Measurements from ENCODE around the gene PALS1.

Gene PALS1

GRCh38 chr14:67241411-67242167, at the start of gene PALS1:
PALS1 (plus strand) TSS chr14:67241435; CDS start chr14:67279171, 37,736 bp downstream.
- no peak for DNase-seq (ENCODE audit: low read depth in 2 of 2)

GRCh38 chr14:67191768-67192290, 49.4 kb upstream of the PALS1 start:
- no peak for DNase-seq (ENCODE audit: low read depth in 2 of 2)

GRCh38 chr14:67192366-67192765, 48.9 kb upstream of the PALS1 start:
- DNase-seq (ENCODE audit: low read depth in 2 of 2) = no peak

- DNase-seq (ENCODE audit: low read depth in 2 of 2) = no peak
Measured at GRCh38 chr14:67195279-67195678, 46.0 kb upstream of the PALS1 start.

GRCh38 chr14:67199016-67199415, 42.2 kb upstream of the PALS1 start:
- no peak for DNase-seq (ENCODE audit: low read depth in 2 of 2)

- DNase-seq (ENCODE audit: low read depth in 2 of 2) = no peak
Measured at GRCh38 chr14:67207810-67208209, 33.4 kb upstream of the PALS1 start.

- DNase-seq (ENCODE audit: low read depth in 2 of 2) = no peak
Measured at GRCh38 chr14:67218126-67218525, 23.1 kb upstream of the PALS1 start.

- DNase-seq (ENCODE audit: low read depth in 2 of 2) = no peak
Measured at GRCh38 chr14:67221248-67221981, 19.8 kb upstream of the PALS1 start.

GRCh38 chr14:67221982-67222328, 19.3 kb upstream of the PALS1 start:
- DNase-seq (ENCODE audit: low read depth in 2 of 2) = no peak

GRCh38 chr14:67225523-67225922, 15.7 kb upstream of the PALS1 start:
- no peak for DNase-seq (ENCODE audit: low read depth in 2 of 2)

- DNase-seq (ENCODE audit: low read depth in 2 of 2) = no peak
Measured at GRCh38 chr14:67228325-67228984, 12.8 kb upstream of the PALS1 start.

GRCh38 chr14:67232066-67232465, 9.2 kb upstream of the PALS1 start:
- no peak for DNase-seq (ENCODE audit: low read depth in 2 of 2)

- DNase-seq (ENCODE audit: low read depth in 2 of 2) = no peak
Measured at GRCh38 chr14:67232621-67233020, 8.6 kb upstream of the PALS1 start.

GRCh38 chr14:67237591-67237990, 3.6 kb upstream of the PALS1 start:
- DNase-seq (ENCODE audit: low read depth in 2 of 2) = no peak

GRCh38 chr14:67239582-67239981, 1.7 kb upstream of the PALS1 start:
- no peak for DNase-seq (ENCODE audit: low read depth in 2 of 2)

- peak in 1 of 2 donors; percentile 13 for DNase-seq (ENCODE audit: low read depth in 2 of 2)
Measured at GRCh38 chr14:67240168-67240932, 885 bp upstream of the PALS1 start.

GRCh38 chr14:67240978-67241410, 241 bp upstream of the PALS1 start:
- peak; percentile 88 to 91 for DNase-seq (ENCODE audit: low read depth in 2 of 2)

- no peak for DNase-seq (ENCODE audit: low read depth in 2 of 2)
Measured at GRCh38 chr14:67242168-67242420, 859 bp downstream of the PALS1 start.

- no peak for DNase-seq (ENCODE audit: low read depth in 2 of 2)
Measured at GRCh38 chr14:67245104-67245503, 3.9 kb downstream of the PALS1 start.

GRCh38 chr14:67251573-67252226, 10.5 kb downstream of the PALS1 start:
- no peak for DNase-seq (ENCODE audit: low read depth in 2 of 2)

GRCh38 chr14:67253076-67253635, 11.9 kb downstream of the PALS1 start:
- DNase-seq (ENCODE audit: low read depth in 2 of 2) = no peak
